HG02588 (cell line): ENCODE results near the gene RNU6-1.

Experiments used
- ATAC-seq: cut with Tn5 transposase; IDR thresholded peaks from one replicate; pipeline ENCODE4 v1.9.1; 2021; ENCODE audit warnings: mild to moderate bottlenecking, moderate library complexity; ENCODE audit not compliant: unreplicated experiment

RNU6-1 gene

DNA sequence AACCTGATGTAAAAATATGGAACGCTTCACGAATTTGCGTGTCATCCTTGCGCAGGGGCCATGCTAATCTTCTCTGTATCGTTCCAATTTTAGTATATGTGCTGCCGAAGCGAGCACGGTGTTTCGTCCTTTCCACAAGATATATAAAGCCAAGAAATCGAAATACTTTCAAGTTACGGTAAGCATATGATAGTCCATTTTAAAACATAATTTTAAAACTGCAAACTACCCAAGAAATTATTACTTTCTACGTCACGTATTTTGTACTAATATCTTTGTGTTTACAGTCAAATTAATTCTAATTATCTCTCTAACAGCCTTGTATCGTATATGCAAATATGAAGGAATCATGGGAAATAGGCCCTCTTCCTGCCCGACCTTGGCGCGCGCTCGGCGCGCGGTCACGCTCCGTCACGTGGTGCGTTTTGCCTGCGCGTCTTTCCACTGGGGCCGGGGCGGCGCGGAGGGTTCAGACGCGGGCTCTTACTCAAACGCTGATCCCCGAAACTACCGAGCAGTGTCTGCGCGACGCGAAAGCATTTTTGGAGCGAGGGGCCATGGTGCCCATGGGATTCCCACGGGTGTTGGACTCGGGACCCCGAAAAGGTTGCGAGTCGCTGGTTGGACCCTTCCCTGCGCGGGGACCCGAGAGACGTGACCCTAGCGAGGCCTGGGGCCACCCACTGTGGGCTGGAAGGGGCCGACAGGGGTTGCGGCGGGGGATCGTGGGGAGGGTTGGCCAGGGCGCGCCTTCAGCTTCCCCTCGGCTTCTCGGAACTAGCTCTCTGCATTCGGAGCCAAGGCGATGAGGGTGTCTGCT lies at the start of gene RNU6-1:
Gene RNU6-1, minus strand, starts transcription at position 117 of the 820 bp plus-strand sequence.
- peak; percentile 79 for ATAC-seq

DNA sequence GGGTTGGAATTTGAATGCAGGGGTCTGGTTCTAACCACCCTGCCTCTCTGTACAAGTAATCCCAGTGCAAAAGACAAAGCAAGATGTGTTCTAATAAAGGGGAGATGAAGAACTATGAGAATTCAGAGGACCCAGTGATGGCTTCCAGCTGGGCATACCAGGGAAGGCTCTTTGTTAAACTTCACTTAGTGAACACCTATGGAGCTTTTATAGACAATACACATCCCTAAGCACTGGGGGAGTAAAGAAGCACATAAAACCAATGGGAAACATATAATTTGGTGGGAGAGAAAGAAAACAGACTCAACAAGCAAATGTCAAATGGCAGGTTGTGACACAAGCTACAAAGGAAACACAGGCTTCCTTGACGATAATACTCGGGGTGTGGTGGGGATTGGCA lies 47.9 kb upstream of the RNU6-1 start:
- ATAC-seq: no peak

GRCh38 chr15:67885861-67886260 lies 46.0 kb upstream of the RNU6-1 start:
- ATAC-seq: no peak

- no peak for ATAC-seq
These were observed 45.3 kb upstream of the RNU6-1 start for GRCh38 chr15:67885175-67885523.

GRCh38 chr15:67884514-67885174 lies 44.8 kb upstream of the RNU6-1 start:
- no peak for ATAC-seq

DNA sequence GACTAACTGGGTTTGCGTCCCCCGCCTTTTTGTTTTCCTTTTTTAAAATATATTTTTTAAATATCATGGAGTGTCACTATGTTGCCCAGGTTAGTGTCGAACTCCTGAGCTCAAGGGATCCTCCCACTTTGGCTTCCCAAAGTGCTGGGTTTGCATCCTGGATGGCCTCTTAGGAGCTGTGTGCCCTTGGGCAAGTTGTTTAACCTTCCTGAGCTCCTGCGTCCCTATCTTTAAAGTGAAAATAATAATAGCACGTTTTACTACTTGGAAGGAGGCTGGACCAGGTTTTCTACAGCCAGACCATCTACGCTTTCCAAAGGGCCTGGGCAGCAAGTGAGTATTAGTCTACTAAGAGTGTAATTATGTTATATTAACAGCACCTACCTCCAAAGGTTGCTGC lies 44.2 kb upstream of the RNU6-1 start:
- ATAC-seq: no peak

DNA sequence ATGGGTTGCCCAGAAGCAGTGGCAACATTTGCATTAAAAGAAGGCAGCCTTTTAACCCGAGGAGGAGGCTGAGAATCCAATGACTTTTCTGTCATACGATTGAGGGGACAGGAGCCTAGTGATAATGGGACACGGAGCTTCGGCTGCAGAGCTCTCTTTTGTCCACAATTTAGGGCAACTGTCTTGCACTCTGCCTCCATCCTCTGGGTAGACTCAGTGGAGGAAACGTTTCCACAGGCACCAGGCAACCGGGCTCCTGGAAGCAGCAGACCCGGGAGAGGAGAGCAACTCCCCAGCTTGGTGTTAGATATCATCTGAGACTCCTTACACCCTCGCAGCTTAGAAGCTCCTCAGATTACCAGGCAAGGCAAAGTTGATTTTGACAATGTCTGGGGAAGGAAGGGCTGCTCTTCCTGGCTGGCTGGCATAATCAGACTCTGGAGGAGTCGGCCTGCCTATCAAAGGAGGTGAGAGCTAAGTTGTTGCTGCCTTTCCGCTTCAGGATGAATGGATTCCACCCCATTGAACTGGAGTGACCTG lies 43.5 kb upstream of the RNU6-1 start:
- ATAC-seq: no peak

- ATAC-seq: no peak
These were observed 42.8 kb upstream of the RNU6-1 start for GRCh38 chr15:67882487-67883233.

- no peak for ATAC-seq
These were observed 40.9 kb upstream of the RNU6-1 start for GRCh38 chr15:67880651-67881182.

- no peak for ATAC-seq
These were observed 39.7 kb upstream of the RNU6-1 start for GRCh38 chr15:67879440-67880129.

- no peak for ATAC-seq
These were observed 38.9 kb upstream of the RNU6-1 start for GRCh38 chr15:67878712-67879206.

- no peak for ATAC-seq
These were observed 33.9 kb upstream of the RNU6-1 start for GRCh38 chr15:67873777-67874176.

- no peak for ATAC-seq
These were observed 31.1 kb upstream of the RNU6-1 start for GRCh38 chr15:67870868-67871408.

DNA sequence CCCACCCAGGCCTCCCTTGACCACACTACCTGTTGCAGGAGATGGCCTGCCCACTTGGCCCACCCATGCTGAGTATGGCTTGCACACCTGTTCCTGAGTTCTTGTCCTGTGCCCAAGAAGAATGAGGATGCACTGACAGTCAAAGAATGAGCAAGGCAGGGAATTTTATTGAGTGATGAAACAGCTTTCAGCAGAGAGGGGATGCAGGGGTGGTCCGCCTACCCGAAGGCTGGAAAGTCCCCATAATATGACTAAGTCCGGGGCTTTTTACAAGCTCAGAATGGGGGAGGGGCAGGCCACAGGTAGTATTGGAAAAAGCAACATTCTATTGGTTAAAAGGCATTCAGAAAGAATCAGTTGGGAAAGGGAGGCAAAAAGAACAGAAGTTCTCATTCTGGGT lies 29.9 kb upstream of the RNU6-1 start:
- ATAC-seq: no peak

DNA sequence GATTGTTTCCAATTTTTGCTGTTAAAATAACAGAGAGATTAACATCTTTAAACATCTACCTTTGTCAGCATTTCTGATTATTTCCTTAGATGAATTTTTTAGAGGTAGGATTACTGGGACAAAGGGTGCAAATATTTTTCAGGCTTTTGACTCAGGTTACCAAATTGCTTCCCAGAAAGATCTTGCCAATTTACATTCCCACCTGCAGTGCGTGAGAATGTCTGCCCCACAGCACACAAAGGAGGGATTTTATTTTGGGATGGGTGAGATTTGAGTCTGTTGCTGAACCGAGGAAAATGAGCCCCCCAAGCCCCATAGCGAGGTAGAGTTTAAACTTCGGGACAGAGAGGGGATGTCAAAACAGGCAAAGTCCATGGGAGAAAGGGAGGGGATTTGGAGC lies 25.9 kb upstream of the RNU6-1 start:
- ATAC-seq: no peak

GRCh38 chr15:67865331-67865730 lies 25.5 kb upstream of the RNU6-1 start:
- no peak for ATAC-seq

DNA sequence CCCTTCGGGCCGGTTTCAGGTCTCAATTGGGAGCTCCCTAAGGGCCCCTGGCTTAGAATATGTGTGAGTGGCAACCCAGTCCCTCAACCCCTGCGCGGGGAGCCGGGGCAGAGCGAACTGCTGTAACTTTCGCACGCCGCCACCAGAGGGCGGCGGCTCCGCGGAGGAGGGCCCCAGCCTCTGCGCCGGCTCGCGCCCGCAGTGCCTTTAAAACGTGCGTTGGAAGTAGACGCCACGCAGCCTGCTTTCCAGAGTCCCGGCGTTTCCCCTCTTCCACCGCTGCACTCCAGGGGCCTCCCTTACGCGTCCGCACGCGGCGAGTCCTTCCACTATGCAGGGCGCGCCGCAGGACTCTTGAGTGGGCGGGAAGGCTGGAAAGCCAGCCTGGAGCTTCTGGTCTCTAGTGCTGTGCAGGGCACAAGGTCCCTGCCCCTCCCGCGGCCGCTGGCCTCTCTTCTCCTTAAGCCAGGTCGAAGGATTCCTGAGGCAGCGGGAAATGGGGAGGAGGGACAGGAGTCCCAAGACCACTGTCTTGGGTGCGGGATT lies 23.7 kb upstream of the RNU6-1 start:
- ATAC-seq: no peak

DNA sequence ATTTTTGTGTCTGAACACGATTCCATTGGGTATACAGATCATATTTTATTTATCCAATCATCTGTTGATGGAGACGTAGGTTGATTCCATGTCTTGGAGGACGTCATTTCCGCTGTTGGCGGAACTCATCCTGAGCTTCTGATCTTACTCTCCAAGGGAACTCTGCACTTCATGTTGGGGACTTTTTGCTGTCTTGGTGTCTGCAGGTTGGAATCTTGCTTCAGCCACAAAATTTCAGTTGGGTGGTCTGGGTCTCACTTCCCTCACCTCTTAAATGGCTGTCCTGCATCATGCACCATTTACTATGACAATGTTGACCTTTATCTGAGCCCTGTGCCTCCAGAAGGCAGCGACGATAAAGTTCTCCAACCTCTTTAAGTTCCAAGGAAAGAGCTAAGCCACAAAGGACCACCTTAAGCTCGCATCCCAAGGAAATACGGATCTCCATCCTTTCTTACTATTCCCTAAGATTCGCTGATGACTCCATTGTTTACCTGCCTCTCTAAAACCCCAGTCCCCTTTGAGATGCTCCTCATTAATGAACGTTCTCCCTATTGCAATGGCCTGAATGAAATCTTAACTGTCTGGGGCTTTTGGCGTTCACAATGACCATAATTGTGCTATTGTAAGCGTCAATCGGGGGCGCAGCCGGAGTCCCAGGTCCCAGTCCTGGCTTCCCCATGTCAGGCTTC lies 23.1 kb upstream of the RNU6-1 start:
- no peak for ATAC-seq

- no peak for ATAC-seq
These were observed 22.1 kb upstream of the RNU6-1 start for GRCh38 chr15:67861983-67862382.
